GM12892 (cell line): Measurements from ENCODE around the gene DPYD.
"Not testable (repeated sequence)": the region's sequence is repeated elsewhere in the genome, so short reads cannot be mapped to it uniquely, and the experiment has no call there.

Experiments used
- DNase-seq: peaks from one replicate; pipeline ENCODE4 v3.0.0; 2011; ENCODE audit not compliant: insufficient read length
- FAIRE-seq: peaks from 2 replicates; lab custom pipeline; 2011; peaks lifted over from hg19 to GRCh38; lab: Jason Lieb, UNC
- POLR2A ChIP-seq: IDR thresholded peaks from 2 replicates; pipeline ENCODE4 v1.6.1; 2011; ENCODE audit warnings: low read depth, low read length, control low read depth
- POLR2AphosphoS5 ChIP-seq: IDR thresholded peaks from 2 replicates; pipeline ENCODE4 v1.6.1; 2011; ENCODE audit warnings: low read depth, low read length, control low read depth
- TAF1 ChIP-seq: IDR thresholded peaks from 2 replicates; pipeline ENCODE4 v1.6.1; 2011; ENCODE audit warnings: low read depth, mild to moderate bottlenecking, control low read depth, low read length, borderline replicate concordance

The DPYD gene

GRCh38 chr1:97270508-97271307, 650.1 kb downstream of the DPYD start:
- DNase-seq (no peak), FAIRE-seq (no peak)

GRCh38 chr1:97265630-97266029, 655.2 kb downstream of the DPYD start:
- no peak for TF ChIP-seq POLR2AphosphoS5
- TF ChIP-seq POLR2A: no peak
- no peak for TF ChIP-seq TAF1
- DNase-seq (no peak), FAIRE-seq (no peak)

More at GRCh38 chr1:97270508-97271307, 650.1 kb downstream of the DPYD start:
- no peak for TF ChIP-seq POLR2AphosphoS5
- TF ChIP-seq TAF1: no peak
- TF ChIP-seq POLR2A: no peak

GRCh38 chr1:97262842-97263241, 658.0 kb downstream of the DPYD start:
- TF ChIP-seq TAF1 (no peak), POLR2A (no peak), POLR2AphosphoS5 (no peak)
- DNase-seq (no peak), FAIRE-seq (no peak)

GRCh38 chr1:97258597-97258996, 662.2 kb downstream of the DPYD start:
- FAIRE-seq: no peak
- no peak for TF ChIP-seq POLR2A
- TF ChIP-seq POLR2AphosphoS5: no peak
- TF ChIP-seq TAF1: no peak
- no peak for DNase-seq

- TF ChIP-seq POLR2AphosphoS5 (no peak), POLR2A (no peak), TAF1 (no peak)
Observed at GRCh38 chr1:97254731-97255463, 665.9 kb downstream of the DPYD start.

GRCh38 chr1:97252925-97253324, 667.9 kb downstream of the DPYD start:
- DNase-seq (no peak), FAIRE-seq (no peak)
- no peak for TF ChIP-seq TAF1
- TF ChIP-seq POLR2A: no peak
- TF ChIP-seq POLR2AphosphoS5: no peak

More at GRCh38 chr1:97254731-97255463, 665.9 kb downstream of the DPYD start:
- FAIRE-seq (no peak), DNase-seq (no peak)

- DNase-seq (no peak), FAIRE-seq (no peak)
- no peak for TF ChIP-seq POLR2AphosphoS5
Observed at GRCh38 chr1:97252076-97252475, 668.8 kb downstream of the DPYD start.

- DNase-seq (no peak), FAIRE-seq (no peak)
- no peak for TF ChIP-seq POLR2A
- TF ChIP-seq TAF1: no peak
Observed at GRCh38 chr1:97247196-97247595, 673.6 kb downstream of the DPYD start.

- FAIRE-seq: no peak
- no peak for DNase-seq
- TF ChIP-seq POLR2AphosphoS5: no peak
- no peak for TF ChIP-seq TAF1
- TF ChIP-seq POLR2A: no peak
Observed at GRCh38 chr1:97245682-97246081, 675.2 kb downstream of the DPYD start.

GRCh38 chr1:97245026-97245425, 675.8 kb downstream of the DPYD start:
- FAIRE-seq: no peak
- TF ChIP-seq TAF1: no peak
- TF ChIP-seq POLR2AphosphoS5: no peak
- TF ChIP-seq POLR2A: no peak
- DNase-seq: no peak

- TF ChIP-seq POLR2AphosphoS5 (no peak), POLR2A (no peak)
- FAIRE-seq (no peak), DNase-seq (no peak)
Observed at GRCh38 chr1:97243973-97244560, 676.8 kb downstream of the DPYD start.

- no peak for TF ChIP-seq TAF1
- TF ChIP-seq POLR2A: no peak
- no peak for TF ChIP-seq POLR2AphosphoS5
- DNase-seq: no peak
- no peak for FAIRE-seq
Observed at GRCh38 chr1:97238816-97239215, 682.0 kb downstream of the DPYD start.

GRCh38 chr1:97231354-97231753, 689.5 kb downstream of the DPYD start:
- not testable (repeated sequence) for FAIRE-seq, DNase-seq
